Thyroid gland (tissue), 4 donors: ENCODE data around the gene TENT5C.

ENCODE experiments used
- POLR2A ChIP-seq, 2 donors: fragments of 450-650 bp; IDR thresholded peaks; one replicate each; pipeline ENCODE4 v1.6.1; 2017; ENCODE audit warnings: antibody characterized with exemption in 2 of 2, mild to moderate bottlenecking in 2 of 2, moderate library complexity in 1 of 2
- TF ChIP-seq, protein P1 (sequence below), 6 experiments: fragments of 200-600 bp in 3 of 6; fragments of 450-650 bp in 3 of 6; sonication (generic) in 3 of 6; IDR thresholded peaks; one replicate each; pipeline ENCODE4 v1.5.1; 2016 to 2019; ENCODE audit warnings: antibody characterized with exemption in 6 of 6, mild to moderate bottlenecking in 2 of 6, inconsistent platforms in 1 of 6, moderate library complexity in 1 of 6

- TF ChIP-seq POLR2A (IDR thresholded peaks at IDR 0.05): no peak
- TF ChIP-seq, protein P1, sequence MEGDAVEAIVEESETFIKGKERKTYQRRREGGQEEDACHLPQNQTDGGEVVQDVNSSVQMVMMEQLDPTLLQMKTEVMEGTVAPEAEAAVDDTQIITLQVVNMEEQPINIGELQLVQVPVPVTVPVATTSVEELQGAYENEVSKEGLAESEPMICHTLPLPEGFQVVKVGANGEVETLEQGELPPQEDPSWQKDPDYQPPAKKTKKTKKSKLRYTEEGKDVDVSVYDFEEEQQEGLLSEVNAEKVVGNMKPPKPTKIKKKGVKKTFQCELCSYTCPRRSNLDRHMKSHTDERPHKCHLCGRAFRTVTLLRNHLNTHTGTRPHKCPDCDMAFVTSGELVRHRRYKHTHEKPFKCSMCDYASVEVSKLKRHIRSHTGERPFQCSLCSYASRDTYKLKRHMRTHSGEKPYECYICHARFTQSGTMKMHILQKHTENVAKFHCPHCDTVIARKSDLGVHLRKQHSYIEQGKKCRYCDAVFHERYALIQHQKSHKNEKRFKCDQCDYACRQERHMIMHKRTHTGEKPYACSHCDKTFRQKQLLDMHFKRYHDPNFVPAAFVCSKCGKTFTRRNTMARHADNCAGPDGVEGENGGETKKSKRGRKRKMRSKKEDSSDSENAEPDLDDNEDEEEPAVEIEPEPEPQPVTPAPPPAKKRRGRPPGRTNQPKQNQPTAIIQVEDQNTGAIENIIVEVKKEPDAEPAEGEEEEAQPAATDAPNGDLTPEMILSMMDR (IDR thresholded peaks at IDR 0.05): no peak
Observed at GRCh38 chr1:117650840-117651568, 45.2 kb downstream of the TENT5C start.
